Measurements from ENCODE around the gene IQCH. TPM values are rescaled to one million over a fixed set of nuclear protein-coding genes. Genes with fewer than 3 reads are reported as not detected.

IQCH gene
- polyA plus RNA-seq, 3 donors: 0.03 TPM; not detected in 2

DNA sequence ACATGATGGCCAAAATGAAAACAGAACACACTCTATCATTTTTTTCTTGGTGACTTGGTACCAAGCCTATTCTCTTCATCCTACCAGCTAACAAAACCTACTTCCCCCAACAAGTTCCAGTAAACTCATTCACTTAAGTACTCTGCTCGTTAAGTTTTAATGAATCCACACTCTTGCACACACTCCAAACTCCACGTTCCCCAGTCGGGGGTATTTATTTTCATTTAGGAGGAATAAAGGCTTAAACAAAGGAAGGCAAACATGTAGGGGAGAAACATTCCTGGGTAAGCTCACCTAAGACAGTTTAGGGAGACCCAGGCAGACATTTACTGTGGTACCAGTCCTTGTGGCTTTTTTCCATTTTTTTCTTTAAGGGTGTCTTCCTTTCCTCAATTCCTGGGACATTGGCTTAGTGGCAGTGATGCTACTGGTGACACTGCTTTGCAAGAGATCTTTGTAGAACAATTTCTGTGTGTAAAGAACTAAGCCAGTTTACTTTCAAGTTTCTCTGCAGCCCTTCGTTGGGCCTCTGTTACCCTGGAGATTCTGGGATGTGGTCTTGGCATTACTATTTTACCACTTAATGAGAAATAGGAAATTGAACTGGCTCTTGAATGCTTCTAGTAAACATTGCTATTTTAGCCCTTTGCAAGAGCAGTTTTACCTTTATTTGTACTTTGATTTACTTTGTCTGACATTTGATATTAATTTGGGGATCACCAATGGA, 149.0 kb downstream of the IQCH start:
- no peaks in the 10 kb centered on the region for H3K36me3 ChIP-seq (replicated peaks in 1 of 2; ENCODE audit: control insufficient read depth in 1 of 2, insufficient read depth in 2 of 2, low read length in 2 of 2)
- no peaks in the 10 kb centered on the region for H3K27me3 ChIP-seq (ENCODE audit: control insufficient read depth in 2 of 2, insufficient read depth in 2 of 2, low read length in 2 of 2)
- intact Hi-C loops (cut with micrococcal nuclease): no loop called here
- H3K9me3 ChIP-seq (replicated peaks in 1 of 2; ENCODE audit: control insufficient read depth in 1 of 2, insufficient read depth in 1 of 2, low read length in 2 of 2): no peaks in the 10 kb centered on the region
- 100% methylated on average over 1 of the region's 4 CpGs for WGBS (ENCODE audit: insufficient coverage)
- no peak overlapping the region for H3K4me3 ChIP-seq (replicated peaks in 1 of 3; ENCODE audit: low read depth in 2 of 3, low read length in 3 of 3)
- Mint-ChIP-seq H3K9me3 (no peaks in the 10 kb centered on the region), H3K4me1 (no peaks in the 10 kb centered on the region), H3K4me3 (no peak overlapping the region), H3K36me3 (no peaks in the 10 kb centered on the region), H3K27me3 (ENCODE audit: low read depth in 3 of 3) (peaks cover 0 to 1% (median 0%) of the 10 kb centered on the region in 3 donors), H3K27ac (no peak overlapping the region)
- no peaks in the 10 kb centered on the region for H3K79me2 ChIP-seq (ENCODE audit: insufficient read depth, low read length)
- H4K20me1 ChIP-seq (ENCODE audit: insufficient read depth, low read length): no peaks in the 10 kb centered on the region
- no peak overlapping the region for H3K4me2 ChIP-seq (replicated peaks; ENCODE audit: extremely low read depth, low read length, poor library complexity, severe bottlenecking)
- DNase-seq: no peak
- no peak overlapping the region for H3K27ac ChIP-seq (ENCODE audit: low read depth in 1 of 2, low read length in 2 of 2)
- H3K9ac ChIP-seq (ENCODE audit: insufficient read depth, low read length, poor library complexity, severe bottlenecking): no peak overlapping the region
- no peak for TF ChIP-seq CTCF (IDR thresholded peaks at IDR 0.05)
- no peak overlapping the region for H2AFZ ChIP-seq (ENCODE audit: insufficient read depth, low read depth, low read length, poor library complexity, severe bottlenecking)
- H3K4me1 ChIP-seq (ENCODE audit: control insufficient read depth in 1 of 2, insufficient read depth in 2 of 2, low read length in 2 of 2): no peaks in the 10 kb centered on the region

- H3K27me3 ChIP-seq (ENCODE audit: control insufficient read depth in 2 of 2, insufficient read depth in 2 of 2, low read length in 2 of 2): no peaks in the 10 kb centered on the region
- TF ChIP-seq CTCF (IDR thresholded peaks at IDR 0.05): no peak
- intact Hi-C loops (cut with micrococcal nuclease): no loop called here
- no peaks in the 10 kb centered on the region for H3K4me1 Mint-ChIP-seq
- H2AFZ ChIP-seq (ENCODE audit: insufficient read depth, low read depth, low read length, poor library complexity, severe bottlenecking): no peak overlapping the region
- H3K36me3 ChIP-seq (replicated peaks in 1 of 2; ENCODE audit: control insufficient read depth in 1 of 2, insufficient read depth in 2 of 2, low read length in 2 of 2): no peaks in the 10 kb centered on the region
- no peak overlapping the region for H3K4me2 ChIP-seq (replicated peaks; ENCODE audit: extremely low read depth, low read length, poor library complexity, severe bottlenecking)
- no peaks in the 10 kb centered on the region for H3K79me2 ChIP-seq (ENCODE audit: insufficient read depth, low read length)
- H3K4me1 ChIP-seq (ENCODE audit: control insufficient read depth in 1 of 2, insufficient read depth in 2 of 2, low read length in 2 of 2): no peaks in the 10 kb centered on the region
- DNase-seq: no peak
- peaks cover 0 to 2% (median 0%) of the 10 kb centered on the region in 7 donors for H3K9me3 Mint-ChIP-seq
- no peak overlapping the region for H3K27ac ChIP-seq (ENCODE audit: low read depth in 1 of 2, low read length in 2 of 2)
- peaks cover 0 to 1% (median 0%) of the 10 kb centered on the region in 3 donors for H3K27me3 Mint-ChIP-seq (ENCODE audit: low read depth in 3 of 3)
- WGBS (ENCODE audit: insufficient coverage): 100% methylated on average over 1 of the region's 4 CpGs
- no peak overlapping the region for H3K9ac ChIP-seq (ENCODE audit: insufficient read depth, low read length, poor library complexity, severe bottlenecking)
- no peaks in the 10 kb centered on the region for H3K36me3 Mint-ChIP-seq
- H3K27ac Mint-ChIP-seq: no peak overlapping the region
- H3K9me3 ChIP-seq (replicated peaks in 1 of 2; ENCODE audit: control insufficient read depth in 1 of 2, insufficient read depth in 1 of 2, low read length in 2 of 2): no peaks in the 10 kb centered on the region
- no peak overlapping the region for H3K4me3 Mint-ChIP-seq
- no peak overlapping the region for H3K4me3 ChIP-seq (replicated peaks in 1 of 3; ENCODE audit: low read depth in 2 of 3, low read length in 3 of 3)
- H4K20me1 ChIP-seq (ENCODE audit: insufficient read depth, low read length): no peaks in the 10 kb centered on the region
Observed at GRCh38 chr15:67405208-67406191, 150.9 kb downstream of the IQCH start.
